A549 (cell line): Measurements from ENCODE around the gene GALNT7. TPM values are rescaled to one million over a fixed set of nuclear protein-coding genes. Genes with fewer than 3 reads are reported as not detected.
A peak's percentile ranks its signal among the peaks of the same experiment; 100 is the strongest.

Experiments
- ATAC-seq, 2 experiments: fragments of 200-7000 bp in 1 of 2; fragments of >200 bp in 1 of 2; cut with Nextera tagmentation in 1 of 2; cut with Tn5 transposase in 1 of 2; 3 replicates each; pipeline versions ENCODE4 v1.8.0 to v1.9.1; 2018 to 2020; ENCODE audit warnings: mild to moderate bottlenecking in 1 of 2, moderate library complexity in 1 of 2
- CTCF ChIA-PET: fragments of 300-600 bp; sonication (Branson Sonifier 250); formaldehyde crosslinking; extraction: SDS; loops from one replicate; lab custom pipeline; 2021; ENCODE audit warnings: antibody characterized with exemption, inconsistent platforms; lab: Yijun Ruan, JAX
- POLR2A ChIA-PET: fragments of 350-600 bp; formaldehyde crosslinking; extraction: SDS; loops from one replicate; lab custom pipeline; 2021; ENCODE audit warnings: antibody characterized with exemption, inconsistent platforms; lab: Yijun Ruan, JAX
- DNase-seq, 2 experiments: peaks; one replicate each; pipeline versions ENCODE4 v3.0.0 to v3.0.0-alpha.2; 2011 to 2016; ENCODE audit warnings: low read depth in 1 of 2, low spot score in 1 of 2
- FAIRE-seq: peaks from 2 replicates; lab custom pipeline; 2011; peaks lifted over from hg19 to GRCh38; lab: Jason Lieb, UNC
- H3K27ac ChIP-seq, 2 experiments: fragments of >200 bp; sonication (Bioruptor Twin); formaldehyde crosslinking; 3 replicates each; pipeline ENCODE4 v1.5.1; 2016 to 2017
- H3K4me1 ChIP-seq: fragments of >200 bp; sonication (Bioruptor Twin); formaldehyde crosslinking; 3 replicates; pipeline ENCODE4 v1.6.1; 2016
- H3K4me2 ChIP-seq: fragments of >200 bp; sonication (Bioruptor Twin); formaldehyde crosslinking; 3 replicates; pipeline ENCODE4 v1.6.1; 2016
- H3K4me3 ChIP-seq: fragments of >200 bp; sonication (Bioruptor Twin); formaldehyde crosslinking; 3 replicates; pipeline ENCODE4 v1.5.1; 2016
- H3K9me3 ChIP-seq: fragments of >200 bp; sonication (Bioruptor Twin); formaldehyde crosslinking; 3 replicates; pipeline ENCODE4 v1.6.1; 2016
- CEBPB ChIP-seq, 2 experiments: fragments of >200 bp in 1 of 2; sonication (Bioruptor Twin) in 1 of 2; formaldehyde crosslinking in 1 of 2; IDR thresholded peaks; 2 replicates each; pipeline ENCODE4 v1.6.1; 2012 to 2016
- FOXS1 ChIP-seq: fragments of 250-450 bp; sonication (Bioruptor Pico); IDR thresholded peaks from 2 replicates; pipeline ENCODE4 v1.5.0; 2020; ENCODE audit warnings: mild to moderate bottlenecking, moderate library complexity
- HEYL ChIP-seq: fragments of 250-450 bp; sonication (Bioruptor Pico); IDR thresholded peaks from 2 replicates; pipeline ENCODE4 v1.8.0; 2021; ENCODE audit warnings: mild to moderate bottlenecking, moderate library complexity
- HOXA7 ChIP-seq: fragments of 250-450 bp; sonication (Bioruptor Pico); IDR thresholded peaks from 2 replicates; pipeline ENCODE4 v1.5.0; 2020; ENCODE audit warnings: mild to moderate bottlenecking, moderate library complexity
- KDM5A ChIP-seq: fragments of 200-600 bp; sonication (generic); IDR thresholded peaks from 2 replicates; pipeline ENCODE4 v1.6.1; 2016; ENCODE audit warnings: antibody characterized with exemption, mild to moderate bottlenecking
- MAZ ChIP-seq: fragments of 150-350 bp; IDR thresholded peaks from 2 replicates; pipeline ENCODE4 v1.6.1; 2014; ENCODE audit warnings: antibody characterized with exemption, low read depth, low read length, borderline replicate concordance
- MYC ChIP-seq: IDR thresholded peaks from 2 replicates; pipeline ENCODE4 v1.6.1; 2012; ENCODE audit warnings: mild to moderate bottlenecking, inconsistent platforms, low read length, improper control_type of control experiment, borderline replicate concordance
- POLR2A ChIP-seq: IDR thresholded peaks from 2 replicates; pipeline ENCODE4 v1.6.1; 2012; ENCODE audit warnings: mild to moderate bottlenecking, low read length
- RARB ChIP-seq: fragments of 250-450 bp; sonication (Bioruptor Pico); IDR thresholded peaks from 2 replicates; pipeline ENCODE4 v1.8.0; 2021; ENCODE audit warnings: mild to moderate bottlenecking, moderate library complexity
- RFX5 ChIP-seq: fragments of 450-650 bp; IDR thresholded peaks from 2 replicates; pipeline ENCODE4 v1.7.1; 2014; ENCODE audit warnings: antibody characterized with exemption, mild to moderate bottlenecking, moderate library complexity
- SMC3 ChIP-seq: fragments of >200 bp; sonication (Bioruptor Twin); formaldehyde crosslinking; IDR thresholded peaks from 3 replicates; pipeline ENCODE4 v1.6.1; 2018; ENCODE audit warnings: inconsistent platforms
- TFCP2L1 ChIP-seq: fragments of 250-450 bp; sonication (Bioruptor Pico); IDR thresholded peaks from 2 replicates; pipeline ENCODE4 v1.5.0; 2021; ENCODE audit warnings: mild to moderate bottlenecking
- ZFP36 ChIP-seq: fragments of 450-650 bp; IDR thresholded peaks from 2 replicates; pipeline ENCODE4 v1.6.1; 2014; ENCODE audit warnings: borderline replicate concordance; ENCODE audit not compliant: partially characterized antibody
- ZNF302 ChIP-seq: fragments of 250-450 bp; sonication (Bioruptor Pico); IDR thresholded peaks from 2 replicates; pipeline ENCODE4 v1.9.0; 2021; ENCODE audit warnings: inconsistent platforms, mild to moderate bottlenecking, moderate library complexity
- WGBS: methylation state at CpG from one replicate; pipeline ENCODE4 v1.1.6; 2017; ENCODE audit errors: missing lambda C conversion rate; 5-methylcytosine and 5-hydroxymethylcytosine counted together
- polyA plus RNA-seq, 4 experiments: library from polyadenylated mRNA; depleted of rRNA in 3 of 4; stranded (reverse); fragments of >200 nt; fragmentation: RNase III in 1 of 4; extraction: RNeasy Plus Mini Kit Qiagen cat#74134 plus additional on column Dnase treatment in 1 of 4; gene quantifications; 2 replicates in 3 of 4; 3 replicates in 1 of 4; pipeline ENCODE4 v1.2.3, GENCODE V29; 2011 to 2017
- TF ChIP-seq, protein P1 (sequence below): fragments of 150-350 bp; IDR thresholded peaks from 2 replicates; pipeline ENCODE4 v1.6.1; 2014; ENCODE audit warnings: low read depth, mild to moderate bottlenecking, low read length
- TF ChIP-seq, protein P2 (sequence below): fragments of 450-650 bp; IDR thresholded peaks from 2 replicates; pipeline ENCODE4 v1.6.1; 2014; ENCODE audit warnings: antibody characterized with exemption
- TF ChIP-seq, protein P3 (sequence below): IDR thresholded peaks from 2 replicates; pipeline ENCODE4 v1.6.1; 2012
- TF ChIP-seq, protein P4 (sequence below): fragments of 200-600 bp; sonication (generic); IDR thresholded peaks from 2 replicates; pipeline ENCODE4 v1.6.1; 2016; ENCODE audit warnings: antibody characterized with exemption, mild to moderate bottlenecking, moderate library complexity
- TF ChIP-seq, protein P5 (sequence below): IDR thresholded peaks from 2 replicates; pipeline ENCODE4 v1.6.1; 2012; ENCODE audit warnings: low read depth, borderline replicate concordance
- TF ChIP-seq, protein P6 (sequence below): fragments of 250-450 bp; sonication (Bioruptor Pico); IDR thresholded peaks from 2 replicates; pipeline ENCODE4 v1.5.0; 2020; ENCODE audit warnings: low read depth, mild to moderate bottlenecking, moderate library complexity
- TF ChIP-seq, protein P7 (sequence below): fragments of >200 bp; sonication (Bioruptor Twin); formaldehyde crosslinking; IDR thresholded peaks from 3 replicates; pipeline ENCODE4 v1.6.1; 2016

The GALNT7 gene
- polyA plus RNA-seq, 2 of the 4 experiments (the other 2 are of a cell fraction): 28.8 to 63.6 TPM

DNA sequence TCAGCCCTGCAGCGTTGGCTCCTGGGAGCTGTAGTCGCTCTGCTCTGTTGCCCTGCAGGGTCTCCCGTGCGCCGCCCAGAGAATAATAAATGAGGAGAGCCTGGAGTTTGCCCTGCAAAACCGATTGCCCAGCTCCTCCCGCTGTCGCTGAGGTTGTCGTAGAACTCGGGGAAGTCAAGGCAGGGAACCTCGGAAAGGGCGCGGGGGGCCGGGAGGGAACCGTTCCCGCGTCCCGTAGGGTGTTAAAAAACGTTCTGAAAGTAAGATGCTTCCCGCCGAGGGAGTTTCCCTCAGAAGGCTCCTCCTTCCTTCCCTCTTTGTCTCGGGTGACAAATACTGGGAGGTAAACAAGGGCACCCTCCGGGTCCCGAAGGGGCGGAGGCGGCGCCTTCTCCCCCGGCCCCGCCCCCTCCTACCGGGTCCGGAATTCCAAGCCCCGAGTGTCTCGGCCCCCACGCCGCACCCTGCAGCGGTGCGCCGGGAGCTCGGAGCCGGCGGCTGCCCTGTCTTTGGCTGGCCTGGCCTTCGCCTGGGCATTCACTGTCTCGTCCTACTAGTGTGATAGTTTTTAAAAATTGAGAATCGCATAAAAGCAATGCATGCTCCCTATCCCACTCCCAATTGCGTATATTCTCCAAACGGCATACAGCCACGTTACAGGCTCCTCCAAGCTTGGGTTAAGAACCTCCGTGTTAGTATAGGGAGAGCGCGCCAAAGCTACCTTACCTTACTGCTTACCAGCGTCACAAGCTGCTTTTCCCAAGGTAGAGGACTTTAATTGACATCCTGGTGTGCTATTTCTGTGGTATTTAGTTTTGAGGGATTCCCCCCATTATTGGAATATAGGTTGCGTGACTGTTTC is 166.5 kb downstream of the GALNT7 start:
- 0 out of 2 replicates have a peak, but pooled peaks have one; percentile 35 for TF ChIP-seq TFCP2L1 (CRISPR knock-in tag)
- no peak for TF ChIP-seq ZFP36
- TF ChIP-seq RFX5: no peak
- no peak for TF ChIP-seq RARB
- TF ChIP-seq, protein P1, sequence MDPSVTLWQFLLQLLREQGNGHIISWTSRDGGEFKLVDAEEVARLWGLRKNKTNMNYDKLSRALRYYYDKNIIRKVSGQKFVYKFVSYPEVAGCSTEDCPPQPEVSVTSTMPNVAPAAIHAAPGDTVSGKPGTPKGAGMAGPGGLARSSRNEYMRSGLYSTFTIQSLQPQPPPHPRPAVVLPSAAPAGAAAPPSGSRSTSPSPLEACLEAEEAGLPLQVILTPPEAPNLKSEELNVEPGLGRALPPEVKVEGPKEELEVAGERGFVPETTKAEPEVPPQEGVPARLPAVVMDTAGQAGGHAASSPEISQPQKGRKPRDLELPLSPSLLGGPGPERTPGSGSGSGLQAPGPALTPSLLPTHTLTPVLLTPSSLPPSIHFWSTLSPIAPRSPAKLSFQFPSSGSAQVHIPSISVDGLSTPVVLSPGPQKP: no peak
- TF ChIP-seq KDM5A: peak; percentile 47; the same call in 1 of the 2 replicates
- TF ChIP-seq CEBPB (IDR thresholded peaks at IDR 0.05): no peak
- TF ChIP-seq ZNF302 (CRISPR knock-in tag): no peak
- TF ChIP-seq MYC: no peak
- TF ChIP-seq, protein P2, sequence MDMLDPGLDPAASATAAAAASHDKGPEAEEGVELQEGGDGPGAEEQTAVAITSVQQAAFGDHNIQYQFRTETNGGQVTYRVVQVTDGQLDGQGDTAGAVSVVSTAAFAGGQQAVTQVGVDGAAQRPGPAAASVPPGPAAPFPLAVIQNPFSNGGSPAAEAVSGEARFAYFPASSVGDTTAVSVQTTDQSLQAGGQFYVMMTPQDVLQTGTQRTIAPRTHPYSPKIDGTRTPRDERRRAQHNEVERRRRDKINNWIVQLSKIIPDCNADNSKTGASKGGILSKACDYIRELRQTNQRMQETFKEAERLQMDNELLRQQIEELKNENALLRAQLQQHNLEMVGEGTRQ: no peak
- TF ChIP-seq SMC3: no peak
- TF ChIP-seq MAZ: 0 out of 2 replicates have a peak, but pooled peaks have one; percentile 20
- TF ChIP-seq, protein P3, sequence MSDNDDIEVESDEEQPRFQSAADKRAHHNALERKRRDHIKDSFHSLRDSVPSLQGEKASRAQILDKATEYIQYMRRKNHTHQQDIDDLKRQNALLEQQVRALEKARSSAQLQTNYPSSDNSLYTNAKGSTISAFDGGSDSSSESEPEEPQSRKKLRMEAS: peak; percentile 78
- no peak for TF ChIP-seq HOXA7 (CRISPR knock-in tag)
- TF ChIP-seq, protein P4, sequence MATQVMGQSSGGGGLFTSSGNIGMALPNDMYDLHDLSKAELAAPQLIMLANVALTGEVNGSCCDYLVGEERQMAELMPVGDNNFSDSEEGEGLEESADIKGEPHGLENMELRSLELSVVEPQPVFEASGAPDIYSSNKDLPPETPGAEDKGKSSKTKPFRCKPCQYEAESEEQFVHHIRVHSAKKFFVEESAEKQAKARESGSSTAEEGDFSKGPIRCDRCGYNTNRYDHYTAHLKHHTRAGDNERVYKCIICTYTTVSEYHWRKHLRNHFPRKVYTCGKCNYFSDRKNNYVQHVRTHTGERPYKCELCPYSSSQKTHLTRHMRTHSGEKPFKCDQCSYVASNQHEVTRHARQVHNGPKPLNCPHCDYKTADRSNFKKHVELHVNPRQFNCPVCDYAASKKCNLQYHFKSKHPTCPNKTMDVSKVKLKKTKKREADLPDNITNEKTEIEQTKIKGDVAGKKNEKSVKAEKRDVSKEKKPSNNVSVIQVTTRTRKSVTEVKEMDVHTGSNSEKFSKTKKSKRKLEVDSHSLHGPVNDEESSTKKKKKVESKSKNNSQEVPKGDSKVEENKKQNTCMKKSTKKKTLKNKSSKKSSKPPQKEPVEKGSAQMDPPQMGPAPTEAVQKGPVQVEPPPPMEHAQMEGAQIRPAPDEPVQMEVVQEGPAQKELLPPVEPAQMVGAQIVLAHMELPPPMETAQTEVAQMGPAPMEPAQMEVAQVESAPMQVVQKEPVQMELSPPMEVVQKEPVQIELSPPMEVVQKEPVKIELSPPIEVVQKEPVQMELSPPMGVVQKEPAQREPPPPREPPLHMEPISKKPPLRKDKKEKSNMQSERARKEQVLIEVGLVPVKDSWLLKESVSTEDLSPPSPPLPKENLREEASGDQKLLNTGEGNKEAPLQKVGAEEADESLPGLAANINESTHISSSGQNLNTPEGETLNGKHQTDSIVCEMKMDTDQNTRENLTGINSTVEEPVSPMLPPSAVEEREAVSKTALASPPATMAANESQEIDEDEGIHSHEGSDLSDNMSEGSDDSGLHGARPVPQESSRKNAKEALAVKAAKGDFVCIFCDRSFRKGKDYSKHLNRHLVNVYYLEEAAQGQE: no peak
- TF ChIP-seq, protein P5, sequence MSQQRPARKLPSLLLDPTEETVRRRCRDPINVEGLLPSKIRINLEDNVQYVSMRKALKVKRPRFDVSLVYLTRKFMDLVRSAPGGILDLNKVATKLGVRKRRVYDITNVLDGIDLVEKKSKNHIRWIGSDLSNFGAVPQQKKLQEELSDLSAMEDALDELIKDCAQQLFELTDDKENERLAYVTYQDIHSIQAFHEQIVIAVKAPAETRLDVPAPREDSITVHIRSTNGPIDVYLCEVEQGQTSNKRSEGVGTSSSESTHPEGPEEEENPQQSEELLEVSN: peak; percentile 45; the same call in 1 of the 2 replicates
- TF ChIP-seq, protein P6, sequence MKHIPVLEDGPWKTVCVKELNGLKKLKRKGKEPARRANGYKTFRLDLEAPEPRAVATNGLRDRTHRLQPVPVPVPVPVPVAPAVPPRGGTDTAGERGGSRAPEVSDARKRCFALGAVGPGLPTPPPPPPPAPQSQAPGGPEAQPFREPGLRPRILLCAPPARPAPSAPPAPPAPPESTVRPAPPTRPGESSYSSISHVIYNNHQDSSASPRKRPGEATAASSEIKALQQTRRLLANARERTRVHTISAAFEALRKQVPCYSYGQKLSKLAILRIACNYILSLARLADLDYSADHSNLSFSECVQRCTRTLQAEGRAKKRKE (CRISPR knock-in tag): no peak
- TF ChIP-seq POLR2A: peak; percentile 51
- TF ChIP-seq FOXS1 (CRISPR knock-in tag): no peak
- TF ChIP-seq, protein P7, sequence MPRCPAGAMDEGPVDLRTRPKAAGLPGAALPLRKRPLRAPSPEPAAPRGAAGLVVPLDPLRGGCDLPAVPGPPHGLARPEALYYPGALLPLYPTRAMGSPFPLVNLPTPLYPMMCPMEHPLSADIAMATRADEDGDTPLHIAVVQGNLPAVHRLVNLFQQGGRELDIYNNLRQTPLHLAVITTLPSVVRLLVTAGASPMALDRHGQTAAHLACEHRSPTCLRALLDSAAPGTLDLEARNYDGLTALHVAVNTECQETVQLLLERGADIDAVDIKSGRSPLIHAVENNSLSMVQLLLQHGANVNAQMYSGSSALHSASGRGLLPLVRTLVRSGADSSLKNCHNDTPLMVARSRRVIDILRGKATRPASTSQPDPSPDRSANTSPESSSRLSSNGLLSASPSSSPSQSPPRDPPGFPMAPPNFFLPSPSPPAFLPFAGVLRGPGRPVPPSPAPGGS: 0 out of 3 replicates have a peak, but pooled peaks have one; percentile 25
- TF ChIP-seq HEYL (CRISPR knock-in tag): no peak
- no peaks in the 10 kb centered on the region for H3K9me3 ChIP-seq
- peaks cover 12% of the 10 kb centered on the region; the same call in 2 of the 3 replicates for H3K4me1 ChIP-seq
- CTCF ChIA-PET: interaction anchor here (1.2 to 2.7 kb wide), 4 partner anchors 10 to 83 kb away, joined by 4 to 13 read pairs (median 4); no protein-coding TSS in a partner anchor
- peak; percentile 87 for DNase-seq
- peak overlapping the region; percentile 85 to 91 for H3K27ac ChIP-seq
- POLR2A ChIA-PET: interaction anchor here (0.6 to 4.2 kb wide), 14 partner anchors 10 to 949 kb away, joined by 3 to 116 read pairs (median 5); partner anchors contain the start of genes CEP44, FBXO8, GALNT7 and SAP30
- H3K4me3 ChIP-seq: peak overlapping the region; percentile 75
- ATAC-seq: peak; percentile 79 to 81
- no peak for FAIRE-seq
- H3K4me2 ChIP-seq: peak overlapping the region; percentile 89
- WGBS: 4% methylated on average over 17 of the region's 52 CpGs
